Panc1 (cell line): ENCODE data around the gene ASCC3. TPM values are rescaled to one million over a fixed set of nuclear protein-coding genes. Genes with fewer than 3 reads are reported as not detected.

Experiments used
- ATAC-seq: fragments of 200-7000 bp; cut with Tn5 transposase; 2 replicates; pipeline ENCODE4 v1.9.1; 2020; ENCODE audit warnings: mild to moderate bottlenecking, moderate library complexity
- BruUV-seq: library from RNA; stranded (reverse); fragments of 400-500 nt; replicated peaks from 2 replicates; lab custom pipeline; 2021; lab: Mats Ljungman, UMichigan
- CTCF ChIA-PET: fragments of 300-600 bp; sonication (Branson Sonifier 250); formaldehyde crosslinking; loops from one replicate; lab custom pipeline; 2022; ENCODE audit warnings: antibody characterized with exemption; lab: Charles Lee
- POLR2A ChIA-PET: fragments of 300-600 bp; sonication (Branson Sonifier 250); formaldehyde crosslinking; loops from one replicate; lab custom pipeline; 2022; ENCODE audit warnings: antibody characterized with exemption; lab: Charles Lee
- DNase-seq: peaks from one replicate; pipeline ENCODE4 v3.0.0-alpha.2; 2010; ENCODE audit warnings: low read depth, low spot score
- H3K27ac ChIP-seq: 2 replicates; pipeline ENCODE4 v1.5.1; 2011; ENCODE audit warnings: mild to moderate bottlenecking, low read length, inconsistent platforms
- H3K27me3 ChIP-seq: fragments of 200-500 bp; sonication (Bioruptor generic); 2 replicates; pipeline ENCODE4 v1.6.0; 2014; ENCODE audit warnings: low read length, inconsistent platforms; ENCODE audit not compliant: control insufficient read depth, insufficient read depth
- H3K36me3 ChIP-seq: fragments of 200-500 bp; sonication (Bioruptor generic); 2 replicates; pipeline ENCODE4 v1.5.1; 2014; ENCODE audit warnings: inconsistent platforms, mild to moderate bottlenecking, low read length, moderate library complexity; ENCODE audit not compliant: control insufficient read depth, insufficient read depth
- H3K4me1 ChIP-seq: 2 replicates; pipeline ENCODE4 v1.5.1; 2011; ENCODE audit warnings: inconsistent platforms, mild to moderate bottlenecking, low read length, moderate library complexity; ENCODE audit not compliant: control insufficient read depth, insufficient read depth
- H3K4me3 ChIP-seq, 2 experiments: 2 replicates each; pipeline ENCODE4 v1.5.1; 2011 to 2012; ENCODE audit warnings: low read depth in 2 of 2, low read length in 2 of 2, mild to moderate bottlenecking in 2 of 2, inconsistent platforms in 1 of 2, moderate library complexity in 1 of 2
- H3K9me3 ChIP-seq: fragments of 200-500 bp; sonication (Bioruptor generic); 2 replicates; pipeline ENCODE4 v1.5.1; 2014; ENCODE audit warnings: low read depth, mild to moderate bottlenecking, inconsistent platforms, low read length, moderate library complexity; ENCODE audit not compliant: control insufficient read depth, insufficient read depth
- POLR2AphosphoS5 ChIP-seq: IDR thresholded peaks from 2 replicates; pipeline ENCODE4 v1.6.1; 2012; ENCODE audit warnings: mild to moderate bottlenecking, low read depth, low read length, moderate library complexity
- REST ChIP-seq, 2 experiments: IDR thresholded peaks; 2 replicates each; pipeline ENCODE4 v1.6.1; 2011 to 2012; ENCODE audit warnings: low read depth in 2 of 2, control low read depth in 1 of 2, low read length in 1 of 2, mild to moderate bottlenecking in 1 of 2, moderate library complexity in 1 of 2; ENCODE audit not compliant: insufficient read depth in 1 of 2
- SIN3A ChIP-seq: IDR thresholded peaks from 2 replicates; pipeline ENCODE4 v1.6.1; 2012; ENCODE audit warnings: low read depth, mild to moderate bottlenecking, low read length, moderate library complexity, borderline replicate concordance; ENCODE audit not compliant: insufficient read depth
- TCF7L2 ChIP-seq: IDR thresholded peaks from 2 replicates; pipeline ENCODE4 v1.6.1; 2011; ENCODE audit warnings: mild to moderate bottlenecking, low read depth, low read length, inconsistent platforms
- in situ Hi-C: cut with HindIII; loops from 2 replicates; pipeline ENCODE4 v1.10.0; 2016; ENCODE audit warnings: low sequenced_read_pairs, low pct_unique_long_range_greater_than_20kb
- intact Hi-C: fragments of 100-400 bp; cut with micrococcal nuclease; formaldehyde crosslinking; loops from one replicate; pipeline ENCODE4 v1.10.0; 2022; ENCODE audit not compliant: unreplicated experiment
- total RNA-seq: library from RNA; stranded (reverse); gene quantifications from one replicate; pipeline ENCODE4 v1.2.1, GENCODE V29; 2021; ENCODE audit not compliant: unreplicated experiment
- TF ChIP-seq, protein P1 (sequence below): fragments of 450-650 bp; IDR thresholded peaks from 2 replicates; pipeline ENCODE4 v1.5.1; 2017; ENCODE audit warnings: mild to moderate bottlenecking

The ASCC3 gene
- total RNA-seq, 1 experiment from 2014 or later: 46.9 TPM

- ChIA-PET POLR2A (no interaction called here), CTCF (no interaction called here)
- H3K27me3 ChIP-seq: no peaks in the 10 kb centered on the region
- no peaks in the 10 kb centered on the region; the same call in 1 of the 2 replicates for H3K36me3 ChIP-seq
- no TSS peak for BruUV-seq
- H3K4me1 ChIP-seq: no peaks in the 10 kb centered on the region
- intact Hi-C loops: no loop called here
- DNase-seq (no peak), ATAC-seq (no peak)
- H3K27ac ChIP-seq: no peak overlapping the region
- in situ Hi-C loops: no loop called here
- no peak overlapping the region for H3K4me3 ChIP-seq
- TF ChIP-seq SIN3A (no peak), REST (IDR thresholded peaks at IDR 0.05; ENCODE audit: insufficient read depth in 1 of 2, low read depth in 2 of 2, low read length in 1 of 2) (no peak), TCF7L2 (no peak), POLR2AphosphoS5 (no peak)
- TF ChIP-seq, protein P1, sequence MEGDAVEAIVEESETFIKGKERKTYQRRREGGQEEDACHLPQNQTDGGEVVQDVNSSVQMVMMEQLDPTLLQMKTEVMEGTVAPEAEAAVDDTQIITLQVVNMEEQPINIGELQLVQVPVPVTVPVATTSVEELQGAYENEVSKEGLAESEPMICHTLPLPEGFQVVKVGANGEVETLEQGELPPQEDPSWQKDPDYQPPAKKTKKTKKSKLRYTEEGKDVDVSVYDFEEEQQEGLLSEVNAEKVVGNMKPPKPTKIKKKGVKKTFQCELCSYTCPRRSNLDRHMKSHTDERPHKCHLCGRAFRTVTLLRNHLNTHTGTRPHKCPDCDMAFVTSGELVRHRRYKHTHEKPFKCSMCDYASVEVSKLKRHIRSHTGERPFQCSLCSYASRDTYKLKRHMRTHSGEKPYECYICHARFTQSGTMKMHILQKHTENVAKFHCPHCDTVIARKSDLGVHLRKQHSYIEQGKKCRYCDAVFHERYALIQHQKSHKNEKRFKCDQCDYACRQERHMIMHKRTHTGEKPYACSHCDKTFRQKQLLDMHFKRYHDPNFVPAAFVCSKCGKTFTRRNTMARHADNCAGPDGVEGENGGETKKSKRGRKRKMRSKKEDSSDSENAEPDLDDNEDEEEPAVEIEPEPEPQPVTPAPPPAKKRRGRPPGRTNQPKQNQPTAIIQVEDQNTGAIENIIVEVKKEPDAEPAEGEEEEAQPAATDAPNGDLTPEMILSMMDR: no peak
- no peaks in the 10 kb centered on the region for H3K9me3 ChIP-seq
These were observed 267.5 kb downstream of the ASCC3 start for GRCh38 chr6:100613656-100614055.

GRCh38 chr6:100612094-100612493 lies 269.0 kb downstream of the ASCC3 start:
- H3K9me3 ChIP-seq: no peaks in the 10 kb centered on the region
- H3K27me3 ChIP-seq: no peaks in the 10 kb centered on the region
- no TSS peak for BruUV-seq
- in situ Hi-C loops (no loop called here), intact Hi-C loops (no loop called here)
- ATAC-seq: no peak
- H3K4me1 ChIP-seq: no peaks in the 10 kb centered on the region
- ChIA-PET POLR2A (no interaction called here), CTCF (no interaction called here)
- DNase-seq: no peak
- no peaks in the 10 kb centered on the region; the same call in none of the 2 replicates for H3K36me3 ChIP-seq
- no peak overlapping the region; the same call in 1 of the 2 replicates for H3K27ac ChIP-seq
- no peak overlapping the region for H3K4me3 ChIP-seq
- no peak for TF ChIP-seq SIN3A
- TF ChIP-seq REST (IDR thresholded peaks at IDR 0.05; ENCODE audit: insufficient read depth in 1 of 2, low read depth in 2 of 2, low read length in 1 of 2): no peak
- no peak for TF ChIP-seq TCF7L2
- TF ChIP-seq POLR2AphosphoS5: no peak
- TF ChIP-seq, protein P1: no peak
